Brain microvascular endothelial cell (primary cell): ENCODE measurements around the gene TNFRSF4.

Experiments used
- DNase-seq: peaks from one replicate; pipeline ENCODE4 v3.0.0-alpha.2; 2020
- H3K27ac ChIP-seq: fragments of 250-450 bp; sonication (Bioruptor Pico); 2 replicates; pipeline ENCODE4 v1.5.1; 2020; ENCODE audit warnings: mild to moderate bottlenecking, moderate library complexity
- H3K27me3 ChIP-seq: fragments of 250-450 bp; sonication (Bioruptor Pico); replicated peaks from 2 replicates; pipeline ENCODE4 v1.5.1; 2020; ENCODE audit warnings: mild to moderate bottlenecking
- H3K36me3 ChIP-seq: fragments of 250-450 bp; sonication (Bioruptor Pico); replicated peaks from 2 replicates; pipeline ENCODE4 v1.5.1; 2020; ENCODE audit warnings: mild to moderate bottlenecking
- H3K4me3 ChIP-seq: 2 replicates; pipeline ENCODE4 v1.5.1; 2011; ENCODE audit warnings: low read depth, mild to moderate bottlenecking, control low read depth, low read length, moderate library complexity
- CTCF ChIP-seq: IDR thresholded peaks from 2 replicates; pipeline ENCODE4 v1.5.1; 2011; ENCODE audit warnings: low read depth, mild to moderate bottlenecking, moderate library complexity, low read length, control low read depth, inconsistent platforms; ENCODE audit errors: missing control alignments
- in situ Hi-C: cut with HindIII; loops from 2 replicates; pipeline ENCODE4 v1.10.0; 2017; ENCODE audit warnings: low sequenced_read_pairs, low pct_ligation_motif_present

Gene TNFRSF4

GRCh38 chr1:1259540-1259939, 45.6 kb upstream of the TNFRSF4 start:
- DNase-seq, result no peak
- H3K36me3 ChIP-seq, result peaks cover 60% of the 10 kb centered on the region
- no peak for TF ChIP-seq CTCF
- in situ Hi-C loops, result no loop called here
- H3K27ac ChIP-seq, result no peak overlapping the region
- no peaks in the 10 kb centered on the region for H3K27me3 ChIP-seq
- no peak overlapping the region for H3K4me3 ChIP-seq

DNA sequence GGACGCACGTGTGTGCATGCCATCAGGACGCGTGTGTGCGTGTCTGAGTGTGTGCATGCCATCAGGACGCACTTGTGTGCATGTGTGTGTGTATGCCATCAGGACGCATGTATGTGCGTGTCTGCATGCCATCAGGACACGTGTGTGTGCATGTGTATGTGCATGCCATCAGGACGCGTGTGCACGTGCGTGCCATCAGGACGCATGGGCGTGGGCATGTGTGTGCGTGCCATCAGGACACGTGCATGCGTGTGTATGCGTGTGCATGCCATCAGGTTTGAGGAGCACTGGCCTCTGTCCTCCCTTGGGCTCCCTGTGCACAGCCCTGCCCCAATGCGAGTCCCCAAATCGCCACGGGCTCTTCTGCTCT, 45.2 kb upstream of the TNFRSF4 start:
- Histone ChIP-seq H3K36me3 (peaks cover 61% of the 10 kb centered on the region), H3K4me3 (no peak overlapping the region), H3K27ac (no peak overlapping the region), H3K27me3 (no peaks in the 10 kb centered on the region)
- DNase-seq, result no peak
- no peak for TF ChIP-seq CTCF
- in situ Hi-C loops, result no loop called here

GRCh38 chr1:1256956-1257871, 43.3 kb upstream of the TNFRSF4 start:
- in situ Hi-C loops, result no loop called here
- no peak for DNase-seq
- Histone ChIP-seq H3K36me3 (peaks cover 62% of the 10 kb centered on the region), H3K27me3 (no peaks in the 10 kb centered on the region), H3K27ac (no peak overlapping the region), H3K4me3 (no peak overlapping the region)
- TF ChIP-seq CTCF, result no peak

GRCh38 chr1:1255611-1256010, 41.7 kb upstream of the TNFRSF4 start:
- in situ Hi-C loops, result no loop called here
- Histone ChIP-seq H3K36me3 (peaks cover 50% of the 10 kb centered on the region), H3K27me3 (no peaks in the 10 kb centered on the region), H3K27ac (no peak overlapping the region), H3K4me3 (no peak overlapping the region)
- no peak for TF ChIP-seq CTCF
- no peak for DNase-seq

DNA sequence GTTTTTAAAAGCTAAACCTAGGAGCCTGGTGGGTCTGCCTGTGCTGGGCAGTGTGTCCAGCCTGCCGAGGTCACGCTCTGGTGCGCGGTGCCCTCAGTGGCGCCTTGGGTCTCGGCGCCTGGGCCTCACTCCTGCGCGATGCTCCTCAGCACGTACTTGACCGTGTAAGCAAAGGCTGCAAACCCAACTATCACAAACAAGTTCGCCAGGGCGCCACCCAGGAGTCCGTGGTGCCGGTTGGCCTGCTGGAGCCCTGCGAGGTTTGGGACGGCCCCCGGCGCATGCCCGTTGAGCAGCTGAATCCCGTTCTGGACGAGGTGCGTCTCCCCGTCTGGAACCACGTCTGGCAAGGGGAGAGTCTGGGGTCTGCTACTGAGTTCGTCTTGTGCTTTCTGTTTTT, 41.1 kb upstream of the TNFRSF4 start:
- in situ Hi-C loops, result no loop called here
- no peaks in the 10 kb centered on the region for H3K27me3 ChIP-seq
- no peak overlapping the region for H3K27ac ChIP-seq
- H3K36me3 ChIP-seq, result peaks cover 50% of the 10 kb centered on the region
- no peak for DNase-seq
- H3K4me3 ChIP-seq, result no peak overlapping the region
- TF ChIP-seq CTCF, result no peak

- Histone ChIP-seq H3K27me3 (no peaks in the 10 kb centered on the region), H3K4me3 (no peak overlapping the region), H3K36me3 (peaks cover 46% of the 10 kb centered on the region), H3K27ac (no peak overlapping the region)
- DNase-seq, result no peak
- in situ Hi-C loops, result no loop called here
- no peak for TF ChIP-seq CTCF
Observed at GRCh38 chr1:1254667-1254998, 40.7 kb upstream of the TNFRSF4 start.
